HG03039 (cell line): ENCODE data around the gene HSPB9.

Source experiments
- ATAC-seq: cut with Tn5 transposase; IDR thresholded peaks from one replicate; pipeline ENCODE4 v1.9.1; 2021; ENCODE audit warnings: mild to moderate bottlenecking, moderate library complexity; ENCODE audit not compliant: unreplicated experiment

The HSPB9 gene

GRCh38 chr17:42122371-42123303, at the start of gene HSPB9:
HSPB9 (plus strand) TSS chr17:42122804; CDS start chr17:42122851, 47 bp downstream.
- no peak for ATAC-seq

- ATAC-seq, result no peak
These were observed 46.8 kb upstream of the HSPB9 start for GRCh38 chr17:42075789-42076188.

- no peak for ATAC-seq
These were observed 45.6 kb upstream of the HSPB9 start for GRCh38 chr17:42076797-42077559.

- ATAC-seq, result no peak
These were observed 44.8 kb upstream of the HSPB9 start for GRCh38 chr17:42077755-42078154.

- ATAC-seq, result no peak
These were observed 44.1 kb upstream of the HSPB9 start for GRCh38 chr17:42078396-42079043.

- ATAC-seq, result no peak
These were observed 43.1 kb upstream of the HSPB9 start for GRCh38 chr17:42079541-42079940.

- no peak for ATAC-seq
These were observed 41.0 kb upstream of the HSPB9 start for GRCh38 chr17:42081516-42082129.

- ATAC-seq, result no peak
These were observed 35.4 kb upstream of the HSPB9 start for GRCh38 chr17:42087042-42087701.

GRCh38 chr17:42087736-42088705, 34.6 kb upstream of the HSPB9 start:
- no peak for ATAC-seq

- no peak for ATAC-seq
These were observed 33.9 kb upstream of the HSPB9 start for GRCh38 chr17:42088736-42089135.

- ATAC-seq, result no peak
These were observed 31.4 kb upstream of the HSPB9 start for GRCh38 chr17:42090964-42091790.

GRCh38 chr17:42092939-42093338, 29.7 kb upstream of the HSPB9 start:
- no peak for ATAC-seq

- ATAC-seq, result no peak
These were observed 28.1 kb upstream of the HSPB9 start for GRCh38 chr17:42094375-42095069.

GRCh38 chr17:42096360-42097111, 26.1 kb upstream of the HSPB9 start:
- no peak for ATAC-seq

GRCh38 chr17:42097691-42098631, 24.6 kb upstream of the HSPB9 start, which contains the start of gene ZNF385C:
ZNF385C (minus strand) TSS chr17:42098473; CDS start chr17:42063056, 35,417 bp downstream.
- ATAC-seq, result no peak
